ENCODE data around the gene MST1. TPM values are rescaled to one million over a fixed set of nuclear protein-coding genes. Genes with fewer than 3 reads are reported as not detected.

The MST1 gene
- total and polyA plus RNA-seq, 9 of the 15 experiments (the other 6 are each of a cell fraction or from before 2014, with no cell fraction given), result 0.08 to 1.8 (median 0.40) TPM

DNA sequence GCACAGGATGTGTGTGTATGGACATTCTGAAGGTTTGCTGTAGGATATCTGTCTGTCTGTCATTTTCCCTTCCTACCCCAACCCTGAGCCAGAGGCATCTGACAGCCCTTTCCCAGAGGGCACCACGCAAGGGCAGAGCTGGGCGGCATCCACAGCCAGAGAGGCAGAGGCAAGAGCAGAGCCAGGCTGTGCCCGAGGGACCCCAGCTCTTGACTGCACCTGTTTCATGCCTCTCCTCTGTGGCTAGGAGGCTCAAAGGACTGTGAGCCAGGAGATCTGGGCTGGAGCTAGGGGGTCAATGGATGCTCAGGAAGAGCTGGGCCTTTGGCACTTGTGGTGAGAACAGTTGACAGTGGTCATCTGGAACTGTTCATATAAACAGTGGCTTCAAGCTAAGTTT is 19.9 kb downstream of the MST1 start:
- H3K36me3 ChIP-seq (ENCODE audit: control insufficient read depth, insufficient read depth, low read length), result no peaks in the 10 kb centered on the region
- no peaks in the 10 kb centered on the region for H3K9me3 ChIP-seq (replicated peaks; ENCODE audit: control insufficient read depth, insufficient read depth, low read depth, low read length)
- ChIA-PET CTCF (ENCODE audit: low intra/inter-chr PET ratio) (no interaction called here), POLR2A (interaction anchor here (1.0 kb wide), 1 partner anchor 9 kb away, joined by 3 read pairs; no protein-coding TSS in a partner anchor)
- peaks cover 11 to 21% of the 10 kb centered on the region in 2 experiments; a peak in 4 of 5 replicates for H3K4me1 ChIP-seq (replicated peaks in 1 of 2; ENCODE audit: control insufficient read depth in 2 of 2, insufficient read depth in 2 of 2, low read length in 2 of 2)
- DNase-seq (ENCODE audit: extremely low read depth in 1 of 4, low spot score in 3 of 4) (no peak), ATAC-seq (no peak), FAIRE-seq (no peak)
- H3K27me3 ChIP-seq (ENCODE audit: control insufficient read depth in 2 of 2, insufficient read depth in 2 of 2, low read length in 2 of 2), result no peaks in the 10 kb centered on the region
- TF ChIP-seq TCF7L2 (IDR thresholded peaks at IDR 0.05; ENCODE audit: low read depth, low read length), result no peak
- TF ChIP-seq, protein P1, sequence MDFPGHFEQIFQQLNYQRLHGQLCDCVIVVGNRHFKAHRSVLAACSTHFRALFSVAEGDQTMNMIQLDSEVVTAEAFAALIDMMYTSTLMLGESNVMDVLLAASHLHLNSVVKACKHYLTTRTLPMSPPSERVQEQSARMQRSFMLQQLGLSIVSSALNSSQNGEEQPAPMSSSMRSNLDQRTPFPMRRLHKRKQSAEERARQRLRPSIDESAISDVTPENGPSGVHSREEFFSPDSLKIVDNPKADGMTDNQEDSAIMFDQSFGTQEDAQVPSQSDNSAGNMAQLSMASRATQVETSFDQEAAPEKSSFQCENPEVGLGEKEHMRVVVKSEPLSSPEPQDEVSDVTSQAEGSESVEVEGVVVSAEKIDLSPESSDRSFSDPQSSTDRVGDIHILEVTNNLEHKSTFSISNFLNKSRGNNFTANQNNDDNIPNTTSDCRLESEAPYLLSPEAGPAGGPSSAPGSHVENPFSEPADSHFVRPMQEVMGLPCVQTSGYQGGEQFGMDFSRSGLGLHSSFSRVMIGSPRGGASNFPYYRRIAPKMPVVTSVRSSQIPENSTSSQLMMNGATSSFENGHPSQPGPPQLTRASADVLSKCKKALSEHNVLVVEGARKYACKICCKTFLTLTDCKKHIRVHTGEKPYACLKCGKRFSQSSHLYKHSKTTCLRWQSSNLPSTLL (IDR thresholded peaks at IDR 0.05), result no peak
- TF ChIP-seq, protein P2, sequence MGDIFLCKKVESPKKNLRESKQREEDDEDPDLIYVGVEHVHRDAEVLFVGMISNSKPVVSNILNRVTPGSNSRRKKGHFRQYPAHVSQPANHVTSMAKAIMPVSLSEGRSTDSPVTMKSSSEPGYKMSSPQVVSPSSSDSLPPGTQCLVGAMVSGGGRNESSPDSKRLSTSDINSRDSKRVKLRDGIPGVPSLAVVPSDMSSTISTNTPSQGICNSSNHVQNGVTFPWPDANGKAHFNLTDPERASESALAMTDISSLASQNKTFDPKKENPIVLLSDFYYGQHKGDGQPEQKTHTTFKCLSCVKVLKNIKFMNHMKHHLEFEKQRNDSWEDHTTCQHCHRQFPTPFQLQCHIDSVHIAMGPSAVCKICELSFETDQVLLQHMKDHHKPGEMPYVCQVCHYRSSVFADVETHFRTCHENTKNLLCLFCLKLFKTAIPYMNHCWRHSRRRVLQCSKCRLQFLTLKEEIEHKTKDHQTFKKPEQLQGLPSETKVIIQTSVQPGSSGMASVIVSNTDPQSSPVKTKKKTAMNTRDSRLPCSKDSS (IDR thresholded peaks at IDR 0.05; ENCODE audit: low read depth, partially characterized antibody), result no peak
- TF ChIP-seq TFAM (CRISPR knock-in tag; conservative IDR thresholded peaks at IDR 0.05), result no peak
- no peak overlapping the region for H3K4me2 ChIP-seq (ENCODE audit: insufficient read depth, low read length)
- no peak overlapping the region for H3K9ac ChIP-seq (ENCODE audit: insufficient read depth in 1 of 2, low read depth in 2 of 2, low read length in 2 of 2)
- no peak overlapping the region for H2AFZ ChIP-seq (ENCODE audit: low read depth, low read length)
- 83% methylated on average over 2 of the region's 3 CpGs for WGBS (ENCODE audit: insufficient coverage, low coverage, missing lambda C conversion rate)
- BruUV-seq (replicated peaks), result no TSS peak
- H3K27ac ChIP-seq (ENCODE audit: extremely low read depth, low read depth, low read length), result no peak overlapping the region
- intact Hi-C loops (cut with micrococcal nuclease), result no loop called here
- in situ Hi-C loops (cut with MboI), result loop anchor here (10.0 kb wide), 1 partner anchor 105 kb away; no protein-coding TSS in a partner anchor
- H3K4me3 ChIP-seq, result no peak overlapping the region
- peaks cover 9% of the 10 kb centered on the region for H3K79me2 ChIP-seq (ENCODE audit: control insufficient read depth, insufficient read depth, low read length)
- no peaks in the 10 kb centered on the region; the same call in 1 of the 2 replicates for H4K20me1 ChIP-seq (replicated peaks; ENCODE audit: control insufficient read depth, insufficient read depth, low read length)
- H3K9me1 ChIP-seq (ENCODE audit: control insufficient read depth, insufficient read depth, low read length), result no peaks in the 10 kb centered on the region
